GM23248 (cell line): ENCODE measurements around the gene RSPH10B2.
"Not testable (repeated sequence)": the region's sequence is repeated elsewhere in the genome, so short reads cannot be mapped to it uniquely, and the experiment has no call there.

Experiments
- EZH2 ChIP-seq: fragments of 200-600 bp; sonication (generic); IDR thresholded peaks from 2 replicates; pipeline ENCODE4 v1.6.1; 2018; ENCODE audit warnings: antibody characterized with exemption, mild to moderate bottlenecking; ENCODE audit not compliant: insufficient read depth, poor library complexity, severe bottlenecking
- EZH2phosphoT487 ChIP-seq: fragments of 200-600 bp; sonication (generic); IDR thresholded peaks from 2 replicates; pipeline ENCODE4 v1.6.1; 2018; ENCODE audit warnings: antibody characterized with exemption, moderate library complexity, mild to moderate bottlenecking, low read depth; ENCODE audit not compliant: insufficient read depth

- not testable (repeated sequence) for TF ChIP-seq EZH2, EZH2phosphoT487
Observed at GRCh38 chr7:6799887-6800286, 46.0 kb downstream of the RSPH10B2 start.
